HUES6 (cell line): ENCODE results near the gene CRELD2.

Source experiments
- H3K27ac ChIP-seq: 2 replicates; pipeline ENCODE4 v1.7.0; 2013; ENCODE audit warnings: low read depth, mild to moderate bottlenecking, low read length, inconsistent platforms
- H3K27me3 ChIP-seq: 2 replicates; pipeline ENCODE4 v1.6.1; 2013; ENCODE audit warnings: low read length; ENCODE audit not compliant: control insufficient read depth, insufficient read depth
- H3K36me3 ChIP-seq: 2 replicates; pipeline ENCODE4 v1.6.1; 2013; ENCODE audit warnings: low read length; ENCODE audit not compliant: control insufficient read depth, insufficient read depth
- H3K4me1 ChIP-seq: 2 replicates; pipeline ENCODE4 v1.6.1; 2013; ENCODE audit warnings: low read length; ENCODE audit not compliant: control insufficient read depth, insufficient read depth
- H3K4me3 ChIP-seq: 2 replicates; pipeline ENCODE4 v1.5.1; 2013; ENCODE audit warnings: low read depth, low read length
- H3K9ac ChIP-seq: one replicate; pipeline ENCODE4 v1.6.1; 2013; ENCODE audit warnings: mild to moderate bottlenecking, low read length
- H3K9me3 ChIP-seq: 2 replicates; pipeline ENCODE4 v1.6.1; 2013; ENCODE audit warnings: low read depth, low read length; ENCODE audit not compliant: control insufficient read depth, insufficient read depth

Gene CRELD2

DNA sequence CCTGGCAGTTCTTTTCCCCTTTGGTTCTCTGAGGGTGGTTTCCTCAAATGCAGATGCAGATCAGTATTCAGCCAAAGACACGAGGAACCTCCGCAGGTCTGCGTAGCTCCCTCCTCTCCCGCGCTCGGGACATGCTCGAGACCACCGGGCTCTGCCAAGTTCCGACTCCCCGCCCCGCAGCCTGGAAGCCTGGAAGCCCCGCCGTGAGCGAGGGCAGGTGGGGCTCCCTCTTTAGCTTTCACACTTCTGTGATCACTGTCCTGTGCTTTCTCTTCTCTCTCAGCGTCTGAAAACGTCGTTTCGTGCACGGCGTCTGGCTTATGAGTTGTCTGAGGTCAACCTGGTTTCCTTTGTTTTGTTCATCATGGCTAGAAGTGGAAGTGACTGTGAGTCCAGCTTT is 38.2 kb upstream of the CRELD2 start:
- Histone ChIP-seq H3K27ac (no peak overlapping the region), H3K4me3 (no peak overlapping the region), H3K9me3 (peaks cover 17% of the 10 kb centered on the region; the same call in 1 of the 2 replicates), H3K9ac (no peak overlapping the region), H3K27me3 (no peaks in the 10 kb centered on the region), H3K36me3 (peaks cover 44% of the 10 kb centered on the region), H3K4me1 (no peaks in the 10 kb centered on the region)

DNA sequence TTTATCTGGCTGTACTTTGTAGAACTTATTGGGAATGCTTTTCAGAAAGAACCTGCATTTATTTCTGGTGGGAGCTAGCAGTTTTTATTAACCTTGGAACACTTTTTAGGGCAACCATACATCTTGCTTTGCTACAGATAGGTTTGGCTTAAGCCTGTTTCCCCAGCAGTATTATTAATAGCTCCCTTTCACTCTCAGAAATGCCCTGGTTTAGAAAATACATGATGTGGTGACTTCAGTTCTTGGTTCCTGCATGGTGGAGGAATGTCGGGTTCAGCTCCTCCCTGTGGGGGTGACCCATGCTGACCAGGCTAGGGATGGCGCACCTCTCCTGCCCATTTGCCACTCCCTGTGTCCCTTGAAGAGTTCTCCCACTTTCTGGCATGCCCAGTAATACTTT is 36.6 kb upstream of the CRELD2 start:
- Histone ChIP-seq H3K27ac (no peak overlapping the region), H3K9ac (no peak overlapping the region), H3K9me3 (peaks cover 22% of the 10 kb centered on the region; the same call in 1 of the 2 replicates), H3K36me3 (peaks cover 54% of the 10 kb centered on the region), H3K4me1 (no peaks in the 10 kb centered on the region), H3K27me3 (no peaks in the 10 kb centered on the region), H3K4me3 (no peak overlapping the region)

DNA sequence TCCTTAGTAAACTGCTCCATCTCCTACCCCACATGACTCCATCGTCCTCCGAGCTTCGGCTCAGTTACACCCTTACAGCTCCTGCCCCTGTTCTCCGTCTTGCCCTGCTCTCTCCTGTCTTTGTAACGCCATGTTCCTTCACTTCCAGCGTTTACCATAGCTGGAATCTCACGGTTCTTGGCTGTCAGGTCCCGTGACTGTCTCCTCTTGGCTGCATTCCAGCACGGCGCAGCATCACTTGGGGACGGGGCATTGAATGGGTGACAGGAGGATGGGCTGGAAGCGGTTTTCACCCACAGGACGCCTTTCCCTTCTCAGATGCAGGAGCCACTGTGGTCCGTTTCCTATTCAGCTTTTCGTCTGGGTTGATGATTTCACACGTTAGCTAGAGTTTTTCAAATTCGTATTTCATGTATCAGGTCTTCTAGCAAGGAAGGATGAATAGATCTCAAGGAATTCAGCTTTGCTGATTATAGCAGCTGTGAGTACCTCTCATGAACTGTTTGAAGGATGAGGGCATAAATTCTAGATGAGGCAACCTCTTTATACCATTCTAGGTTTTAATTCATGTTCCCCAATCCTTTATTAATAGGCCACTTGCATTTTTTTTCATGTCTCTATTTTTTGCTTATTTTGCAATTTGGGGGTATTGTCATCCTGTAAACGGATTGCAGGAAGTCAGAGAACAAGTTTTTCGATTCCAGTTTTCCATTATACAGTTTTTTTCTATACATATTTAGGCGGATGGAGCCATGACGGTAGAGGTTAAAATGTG is 35.7 kb upstream of the CRELD2 start:
- Histone ChIP-seq H3K27me3 (no peaks in the 10 kb centered on the region), H3K9ac (no peak overlapping the region), H3K4me1 (no peaks in the 10 kb centered on the region), H3K4me3 (no peak overlapping the region), H3K36me3 (peaks cover 58% of the 10 kb centered on the region), H3K27ac (no peak overlapping the region), H3K9me3 (peaks cover 18% of the 10 kb centered on the region; the same call in 1 of the 2 replicates)

DNA sequence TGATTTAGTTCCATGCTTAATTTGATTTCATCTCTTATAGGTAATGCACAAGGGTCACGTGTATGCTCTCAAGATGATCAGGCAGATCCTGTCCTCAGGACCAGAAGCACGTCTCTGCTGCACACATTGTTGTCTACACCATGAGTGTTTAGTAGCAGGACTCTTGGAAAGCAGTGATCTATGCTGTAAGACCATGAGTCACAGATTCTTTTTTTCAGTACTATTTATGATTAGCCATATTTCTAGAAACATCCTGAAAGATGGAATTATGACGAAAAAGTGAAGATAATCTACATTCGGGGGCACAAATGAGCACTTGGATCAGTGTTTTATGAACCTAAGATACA is 35.2 kb upstream of the CRELD2 start:
- Histone ChIP-seq H3K36me3 (peaks cover 60% of the 10 kb centered on the region), H3K27ac (no peak overlapping the region), H3K9me3 (peaks cover 15% of the 10 kb centered on the region; the same call in 1 of the 2 replicates), H3K4me1 (no peaks in the 10 kb centered on the region), H3K4me3 (no peak overlapping the region), H3K27me3 (no peaks in the 10 kb centered on the region), H3K9ac (no peak overlapping the region)

DNA sequence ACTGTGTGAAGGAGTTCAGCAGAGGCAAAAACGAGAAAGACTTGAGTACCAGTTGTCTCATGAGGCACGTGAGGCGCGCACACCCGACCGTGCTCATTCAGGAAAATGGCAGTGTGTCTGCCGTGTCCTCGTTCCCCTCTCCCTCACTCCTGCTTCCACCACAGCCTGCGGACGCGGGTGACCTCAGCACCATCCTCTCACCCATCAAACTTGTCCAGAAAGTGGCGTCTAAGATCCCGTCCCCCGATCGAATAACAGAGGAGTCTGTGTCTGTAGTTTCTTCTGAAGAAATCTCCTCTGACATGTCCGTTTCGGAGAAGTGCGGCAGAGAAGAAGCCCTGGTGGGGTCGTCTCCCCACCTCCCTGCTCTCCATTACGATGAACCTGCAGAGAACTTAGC is 34.4 kb upstream of the CRELD2 start:
- Histone ChIP-seq H3K9ac (no peak overlapping the region), H3K27ac (no peak overlapping the region), H3K4me3 (no peak overlapping the region), H3K9me3 (peaks cover 15% of the 10 kb centered on the region; the same call in 1 of the 2 replicates), H3K4me1 (no peaks in the 10 kb centered on the region), H3K36me3 (peaks cover 65% of the 10 kb centered on the region), H3K27me3 (no peaks in the 10 kb centered on the region)

DNA sequence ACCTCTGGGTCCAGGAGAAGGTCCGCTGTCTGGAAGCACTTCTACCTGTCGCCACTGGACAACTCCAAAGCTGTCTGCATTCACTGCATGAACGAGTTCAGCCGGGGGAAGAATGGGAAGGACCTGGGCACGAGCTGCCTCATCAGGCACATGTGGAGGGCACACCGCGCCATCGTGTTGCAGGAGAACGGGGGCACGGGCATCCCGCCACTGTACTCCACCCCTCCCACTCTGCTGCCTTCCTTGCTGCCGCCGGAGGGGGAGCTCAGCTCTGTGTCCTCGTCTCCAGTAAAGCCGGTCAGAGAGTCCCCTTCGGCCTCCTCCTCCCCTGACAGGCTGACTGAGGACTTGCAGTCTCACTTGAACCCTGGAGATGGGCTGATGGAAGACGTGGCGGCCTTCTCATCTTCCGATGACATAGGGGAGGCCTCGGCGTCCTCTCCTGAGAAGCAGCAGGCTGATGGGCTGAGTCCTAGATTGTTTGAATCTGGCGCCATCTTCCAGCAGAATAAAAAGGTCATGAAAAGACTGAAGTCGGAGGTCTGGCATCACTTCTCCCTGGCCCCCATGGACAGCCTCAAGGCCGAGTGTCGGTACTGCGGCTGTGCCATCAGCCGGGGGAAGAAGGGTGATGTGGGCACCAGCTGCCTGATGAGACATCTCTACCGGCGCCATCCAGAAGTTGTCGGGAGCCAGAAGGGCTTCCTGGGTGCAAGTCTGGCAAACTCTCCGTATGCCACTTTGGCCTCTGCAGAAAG is 33.8 kb upstream of the CRELD2 start:
- no peaks in the 10 kb centered on the region for H3K4me1 ChIP-seq
- peaks cover 71% of the 10 kb centered on the region for H3K36me3 ChIP-seq
- H3K4me3 ChIP-seq, result no peak overlapping the region
- no peaks in the 10 kb centered on the region for H3K27me3 ChIP-seq
- H3K9me3 ChIP-seq, result peaks cover 18% of the 10 kb centered on the region
- no peak overlapping the region for H3K9ac ChIP-seq
- H3K27ac ChIP-seq, result no peak overlapping the region

DNA sequence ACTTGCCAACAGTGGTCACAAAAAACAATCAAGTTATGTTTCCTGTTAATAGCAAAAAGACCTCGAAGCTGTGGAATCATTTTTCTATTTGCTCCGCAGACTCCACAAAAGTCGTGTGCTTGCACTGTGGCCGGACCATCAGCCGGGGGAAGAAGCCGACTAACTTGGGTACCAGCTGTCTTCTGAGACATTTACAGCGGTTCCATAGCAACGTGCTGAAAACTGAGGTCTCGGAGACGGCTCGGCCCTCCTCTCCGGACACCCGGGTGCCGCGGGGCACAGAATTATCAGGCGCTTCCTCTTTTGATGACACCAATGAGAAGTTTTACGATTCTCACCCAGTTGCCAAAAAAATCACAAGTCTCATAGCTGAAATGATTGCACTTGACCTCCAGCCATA is 33.2 kb upstream of the CRELD2 start:
- H3K4me1 ChIP-seq, result no peaks in the 10 kb centered on the region
- no peak overlapping the region for H3K27ac ChIP-seq
- H3K27me3 ChIP-seq, result no peaks in the 10 kb centered on the region
- no peak overlapping the region for H3K9ac ChIP-seq
- H3K4me3 ChIP-seq, result no peak overlapping the region
- H3K9me3 ChIP-seq, result peaks cover 19% of the 10 kb centered on the region
- peaks cover 72% of the 10 kb centered on the region for H3K36me3 ChIP-seq

DNA sequence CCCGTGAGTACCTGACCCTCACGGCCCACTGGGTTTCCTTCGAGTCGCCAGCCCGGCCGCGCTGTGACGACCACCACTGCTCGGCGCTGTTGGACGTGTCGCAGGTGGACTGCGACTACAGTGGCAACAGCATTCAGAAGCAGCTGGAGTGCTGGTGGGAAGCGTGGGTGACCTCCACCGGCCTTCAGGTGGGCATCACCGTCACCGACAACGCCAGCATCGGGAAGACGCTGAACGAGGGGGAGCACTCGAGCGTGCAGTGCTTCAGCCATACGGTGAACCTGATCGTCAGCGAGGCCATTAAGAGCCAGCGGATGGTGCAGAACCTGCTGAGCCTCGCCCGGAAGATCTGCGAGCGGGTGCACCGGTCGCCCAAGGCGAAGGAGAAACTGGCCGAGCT is 32.6 kb upstream of the CRELD2 start:
- H3K9ac ChIP-seq, result no peak overlapping the region
- H3K36me3 ChIP-seq, result peaks cover 72% of the 10 kb centered on the region
- H3K4me1 ChIP-seq, result no peaks in the 10 kb centered on the region
- no peaks in the 10 kb centered on the region for H3K27me3 ChIP-seq
- peaks cover 20% of the 10 kb centered on the region for H3K9me3 ChIP-seq
- no peak overlapping the region for H3K4me3 ChIP-seq
- no peak overlapping the region for H3K27ac ChIP-seq

DNA sequence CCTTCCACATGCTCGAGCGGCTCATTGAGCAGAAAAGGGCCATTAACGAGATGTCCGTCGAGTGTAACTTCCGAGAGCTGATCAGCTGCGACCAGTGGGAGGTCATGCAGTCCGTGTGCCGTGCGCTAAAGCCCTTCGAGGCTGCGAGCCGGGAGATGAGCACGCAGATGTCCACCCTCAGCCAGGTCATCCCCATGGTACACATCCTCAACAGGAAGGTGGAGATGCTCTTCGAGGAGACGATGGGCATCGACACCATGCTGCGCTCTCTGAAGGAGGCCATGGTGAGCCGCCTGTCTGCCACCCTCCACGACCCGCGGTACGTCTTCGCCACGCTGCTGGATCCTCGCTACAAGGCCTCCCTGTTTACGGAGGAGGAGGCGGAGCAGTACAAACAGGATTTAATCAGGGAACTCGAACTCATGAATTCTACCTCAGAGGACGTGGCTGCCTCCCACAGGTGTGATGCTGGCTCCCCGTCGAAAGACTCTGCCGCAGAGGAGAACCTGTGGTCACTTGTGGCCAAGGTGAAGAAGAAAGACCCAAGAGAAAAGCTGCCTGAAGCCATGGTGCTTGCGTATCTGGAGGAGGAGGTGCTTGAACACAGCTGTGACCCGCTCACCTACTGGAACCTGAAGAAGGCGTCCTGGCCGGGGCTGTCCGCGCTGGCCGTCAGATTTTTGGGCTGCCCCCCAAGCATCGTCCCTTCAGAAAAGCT is 31.9 kb upstream of the CRELD2 start:
- Histone ChIP-seq H3K4me3 (no peak overlapping the region), H3K9ac (no peak overlapping the region), H3K27me3 (no peaks in the 10 kb centered on the region), H3K27ac (no peak overlapping the region), H3K4me1 (no peaks in the 10 kb centered on the region), H3K36me3 (peaks cover 79% of the 10 kb centered on the region), H3K9me3 (peaks cover 25% of the 10 kb centered on the region)

DNA sequence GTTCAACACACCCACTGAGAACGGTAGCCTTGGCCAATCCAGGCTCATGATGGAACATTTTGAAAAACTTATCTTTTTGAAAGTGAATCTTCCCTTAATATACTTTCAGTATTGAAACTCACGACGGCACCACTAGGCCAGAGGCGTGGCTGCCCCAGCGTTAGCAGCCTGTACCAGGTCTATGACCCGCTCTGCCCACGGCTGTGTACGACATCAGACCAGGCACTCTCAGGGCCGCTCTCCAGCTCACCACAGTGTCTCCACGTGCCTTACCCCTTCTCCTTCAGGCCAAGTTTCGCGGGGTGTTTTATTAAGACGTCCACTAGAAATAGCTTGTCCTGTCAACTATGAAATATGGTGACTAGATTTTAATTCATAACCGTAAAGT is 31.4 kb upstream of the CRELD2 start:
- Histone ChIP-seq H3K4me3 (no peak overlapping the region), H3K36me3 (peaks cover 81% of the 10 kb centered on the region)

DNA sequence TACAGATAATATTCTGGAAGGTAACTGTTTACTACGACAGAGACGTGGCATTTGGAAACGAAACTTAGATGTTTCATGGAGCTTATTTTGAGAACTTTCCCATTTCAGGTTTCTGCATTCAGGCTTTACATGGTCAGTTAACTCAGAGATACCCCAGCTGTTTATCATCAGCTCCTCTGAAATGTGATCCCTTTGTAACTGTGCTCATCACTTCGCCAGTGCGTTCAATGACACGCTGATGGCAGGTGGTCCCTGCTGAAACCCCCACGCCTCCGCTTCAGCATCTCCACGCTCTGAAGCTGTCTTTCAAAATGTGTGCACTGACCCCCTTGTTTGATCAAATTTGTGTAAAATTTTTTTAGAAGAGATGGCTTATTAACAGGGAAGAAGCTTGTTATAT is 30.7 kb upstream of the CRELD2 start:
- Histone ChIP-seq H3K4me3 (no peak overlapping the region), H3K4me1 (no peaks in the 10 kb centered on the region), H3K9me3 (peaks cover 23% of the 10 kb centered on the region), H3K27ac (no peak overlapping the region), H3K27me3 (no peaks in the 10 kb centered on the region), H3K9ac (no peak overlapping the region), H3K36me3 (peaks cover 83% of the 10 kb centered on the region)

More for the DNA sequence above, 31.4 kb upstream of the CRELD2 start:
- H3K27ac ChIP-seq, result no peak overlapping the region
- H3K27me3 ChIP-seq, result no peaks in the 10 kb centered on the region
- H3K9me3 ChIP-seq, result peaks cover 26% of the 10 kb centered on the region
- H3K9ac ChIP-seq, result no peak overlapping the region
- no peaks in the 10 kb centered on the region for H3K4me1 ChIP-seq
